T-helper 22 cell (primary cell): Measurements from ENCODE around the gene OR4D9.
"Not testable (repeated sequence)": the region's sequence is repeated elsewhere in the genome, so short reads cannot be mapped to it uniquely, and the experiment has no call there.

Experiments
- DNase-seq: peaks from one replicate; pipeline ENCODE4 v3.0.0-alpha.2; 2020; ENCODE audit warnings: low read depth

The OR4D9 gene

DNA sequence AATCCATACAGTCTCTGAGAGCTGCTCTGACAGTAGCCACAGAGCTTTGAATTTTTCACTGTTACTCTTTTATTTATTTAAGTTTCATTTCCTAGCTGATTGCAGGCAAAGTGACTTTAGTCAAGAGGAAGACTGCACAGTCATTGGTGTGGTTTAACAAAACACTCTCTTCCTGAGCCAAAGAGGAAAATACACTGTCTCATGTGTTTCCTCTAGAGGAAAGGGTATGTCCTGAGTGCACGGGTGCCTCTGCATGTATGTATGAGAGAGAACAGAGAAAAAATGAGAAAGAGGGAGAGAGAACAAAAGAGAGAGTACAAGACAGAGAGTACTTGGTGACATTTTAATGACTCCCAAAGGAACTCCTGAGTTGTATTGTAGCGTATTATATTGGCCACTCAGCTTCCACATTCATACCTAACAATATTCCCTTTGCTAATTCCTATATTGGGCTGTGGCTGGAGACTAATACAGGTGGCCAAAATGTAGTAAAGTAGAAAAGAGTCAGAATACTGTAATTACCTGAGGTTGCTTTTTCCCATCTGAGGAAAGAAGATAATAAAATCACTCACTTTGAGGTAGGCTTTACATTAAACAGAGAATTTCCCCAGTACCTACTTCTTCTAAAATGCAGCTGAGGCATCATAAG is at the start of gene OR4D9:
TSS of gene OR4D9 (plus strand) at position 599 of the 649 bp plus-strand sequence. CDS start 3,374 bp downstream, outside the sequence.
- no peak for DNase-seq

DNA sequence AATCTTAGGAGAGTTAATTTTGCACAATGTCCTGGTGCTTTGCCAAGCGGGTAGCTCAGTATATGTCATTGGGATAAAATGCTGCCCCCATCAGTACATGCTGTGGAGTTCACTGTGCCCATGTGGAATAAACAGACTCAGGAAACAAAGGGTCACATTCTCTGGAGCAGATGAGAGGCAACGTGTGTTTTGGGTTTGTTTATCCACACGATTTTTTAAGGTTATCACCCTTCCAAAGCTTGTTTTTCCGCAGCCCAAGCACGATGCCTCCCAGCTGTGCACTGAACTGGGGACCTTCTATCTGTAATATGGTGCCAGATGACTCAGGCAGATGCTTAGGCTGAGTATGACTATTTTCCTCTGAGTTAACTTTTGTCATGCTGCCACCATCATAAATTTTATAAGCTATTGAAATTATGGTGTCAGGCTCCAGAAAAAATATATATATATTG is 48.1 kb upstream of the OR4D9 start:
- DNase-seq = no peak

DNA sequence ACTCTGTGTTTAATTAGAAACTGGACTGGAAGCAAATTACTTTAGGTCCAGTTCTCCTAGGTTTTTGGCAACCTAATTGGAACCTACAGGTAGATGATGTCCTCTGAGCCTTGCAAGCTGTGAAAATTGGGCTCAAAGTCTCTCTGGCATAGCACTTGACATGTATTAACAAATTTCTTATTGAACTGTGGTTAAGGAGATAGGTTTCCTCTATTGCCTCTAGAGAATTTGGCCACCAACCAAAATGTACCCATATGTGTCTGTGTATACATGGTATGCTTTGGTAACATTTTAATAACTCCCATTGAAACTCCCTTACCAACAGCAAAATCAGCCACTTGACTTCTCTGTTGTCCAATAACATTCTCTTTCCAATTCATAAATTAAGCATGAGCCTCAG is 38.3 kb upstream of the OR4D9 start, which contains the start of gene OR4D10:
TSS of gene OR4D10 (plus strand) at position 301 of the 400 bp plus-strand sequence. CDS start 4,115 bp downstream, outside the sequence.
- DNase-seq = no peak

DNA sequence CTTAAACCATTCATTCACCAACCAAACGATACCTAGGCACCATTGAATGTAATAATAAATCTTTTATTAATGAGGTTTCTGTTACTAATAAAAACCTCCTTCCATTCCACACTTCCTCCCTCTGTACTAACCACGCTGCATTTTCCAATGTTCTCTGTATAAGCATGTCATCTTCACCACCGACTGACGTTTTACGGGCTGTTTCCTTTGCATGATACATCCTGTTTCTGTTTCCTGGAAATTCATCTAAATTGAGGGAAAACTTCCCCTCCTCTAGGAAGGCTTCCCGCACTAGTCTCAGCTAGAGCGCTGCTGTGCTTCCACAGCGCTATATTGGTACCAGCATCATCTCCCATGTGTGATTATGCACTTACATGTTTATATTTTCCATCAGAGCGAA is 36.2 kb upstream of the OR4D9 start:
- no peak for DNase-seq

DNA sequence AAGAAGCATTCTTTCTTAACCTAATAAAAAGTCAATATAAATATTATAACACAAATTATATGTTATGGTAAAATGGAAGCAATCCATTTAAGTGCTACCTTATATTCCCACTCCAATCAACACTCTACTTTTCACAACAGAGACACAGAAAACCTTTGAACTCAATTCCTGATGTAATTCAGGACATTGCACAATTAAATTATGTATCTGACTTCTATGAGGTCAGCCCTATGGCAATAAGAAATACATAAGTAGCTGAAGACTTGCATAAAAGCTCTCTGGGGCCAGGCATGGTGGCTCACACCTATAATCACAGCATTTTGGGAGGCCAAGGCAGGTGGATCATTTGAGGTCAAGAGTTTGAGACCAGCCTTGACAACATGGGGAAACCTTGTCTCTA is 31.4 kb upstream of the OR4D9 start:
- DNase-seq = no peak

DNA sequence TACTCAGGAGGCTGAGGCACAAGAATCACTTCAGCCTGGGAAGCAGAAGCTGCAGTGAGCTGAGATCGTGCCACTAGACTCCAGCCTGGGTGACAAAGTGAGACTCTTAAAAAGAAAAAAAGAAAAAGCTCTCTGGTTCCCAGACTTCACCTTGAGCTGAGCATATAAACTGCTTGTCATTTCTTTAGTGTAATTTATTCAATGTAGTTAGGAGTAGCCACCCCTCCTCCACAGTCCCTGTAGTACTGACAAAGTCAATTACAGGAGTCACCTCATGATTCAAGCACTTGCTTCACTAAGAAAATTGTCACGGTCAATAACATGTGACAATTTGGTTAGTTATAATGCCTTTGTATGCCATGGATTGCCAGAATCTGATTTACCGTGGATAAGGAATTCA is 31.0 kb upstream of the OR4D9 start:
- no peak for DNase-seq

DNA sequence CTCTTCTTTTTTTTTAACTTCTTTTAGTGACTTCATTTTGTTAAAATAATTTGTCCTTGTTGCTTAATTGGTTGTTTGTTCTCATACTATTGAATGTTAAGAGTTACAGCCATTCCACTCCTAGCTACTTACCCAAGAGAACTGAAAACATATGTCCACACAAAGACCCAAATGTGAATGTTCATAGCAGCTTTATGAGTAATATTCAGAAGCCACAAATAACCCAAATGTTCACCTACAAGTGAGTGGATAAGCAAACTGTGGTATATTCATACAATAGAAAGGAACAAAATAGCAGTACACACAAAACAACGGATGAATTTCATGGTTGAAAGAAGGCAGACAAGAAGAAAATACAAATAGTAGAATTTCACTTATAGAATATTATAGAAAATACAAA is 9.4 kb upstream of the OR4D9 start:
- no peak for DNase-seq

DNA sequence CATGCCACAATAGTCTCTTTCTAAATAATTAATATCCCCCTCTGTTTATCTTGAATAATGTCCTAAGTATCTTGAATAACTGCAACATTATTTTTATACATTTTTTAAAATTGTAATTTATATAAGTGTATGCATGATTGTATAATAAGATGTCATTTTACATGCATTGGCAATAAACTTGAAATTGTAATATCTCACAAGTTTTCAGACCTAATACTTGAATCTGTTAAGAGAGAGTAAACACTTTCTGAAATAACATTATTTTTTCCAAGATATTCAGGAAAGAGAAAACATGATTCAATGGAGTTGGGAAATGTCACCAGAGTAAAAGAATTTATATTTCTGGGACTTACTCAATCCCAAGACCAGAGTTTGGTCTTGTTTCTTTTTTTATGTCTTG is 8.1 kb upstream of the OR4D9 start, which contains the start of gene OR4D11:
TSS of gene OR4D11 (plus strand) at position 301 of the 400 bp plus-strand sequence. CDS start at position 301, 0 bp downstream.
- DNase-seq = no peak

DNA sequence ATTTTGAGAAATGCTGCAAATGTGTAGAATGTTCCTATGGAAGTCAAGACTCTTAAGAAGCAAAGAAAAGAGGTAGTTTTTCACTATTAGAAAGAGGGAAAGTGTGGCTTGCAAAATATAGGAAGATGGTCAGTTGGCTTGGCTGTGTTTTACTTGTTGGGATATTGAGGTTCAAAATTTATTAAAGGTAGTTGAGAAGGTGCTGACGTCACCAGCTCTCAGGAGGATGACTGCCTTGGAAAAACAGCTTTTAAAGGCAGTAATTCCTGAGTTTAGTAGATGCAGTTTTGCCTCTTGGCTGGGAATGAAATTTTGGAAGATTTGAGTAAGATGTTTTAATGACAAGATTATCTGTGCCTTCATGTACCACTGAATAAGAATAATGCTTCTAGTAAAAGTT is 336 bp downstream of the OR4D9 start:
- DNase-seq = no peak

DNA sequence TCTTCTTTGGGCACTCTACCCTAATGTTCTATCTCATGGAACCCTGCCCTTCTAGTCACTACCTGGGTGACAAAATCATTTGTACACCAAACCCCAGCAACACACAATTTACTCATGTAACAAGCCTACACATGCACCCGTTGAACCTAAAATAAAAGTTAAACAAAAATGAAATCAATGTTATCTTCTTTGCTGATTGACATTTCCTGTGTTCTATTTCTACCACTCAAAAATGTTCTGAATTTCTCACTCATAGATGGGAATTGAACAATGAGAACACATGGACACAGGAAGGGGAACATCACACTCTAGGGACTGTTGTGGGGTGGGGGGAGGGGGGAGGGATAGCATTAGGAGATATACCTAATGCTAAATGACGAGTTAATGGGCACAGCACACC is 8.8 kb downstream of the OR4D9 start:
- not testable (repeated sequence) for DNase-seq

DNA sequence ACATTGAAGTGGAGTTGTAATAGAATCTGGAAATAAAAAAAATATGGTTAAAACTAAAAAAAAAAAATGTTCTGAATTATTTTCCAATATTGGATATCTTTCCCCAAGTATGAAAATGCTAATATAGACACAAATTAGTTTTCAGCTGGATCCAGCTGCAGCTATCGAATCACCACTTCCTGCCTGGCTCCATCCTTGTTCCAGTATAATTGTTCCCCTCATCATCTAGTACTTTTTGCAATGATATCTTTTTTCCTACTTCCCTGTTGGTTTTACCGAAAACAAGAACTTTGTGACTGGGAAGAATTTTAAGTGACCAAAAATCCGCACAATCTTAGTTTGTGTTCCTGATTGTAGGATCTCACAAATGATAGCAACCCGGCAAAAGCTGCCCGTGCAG is 9.4 kb downstream of the OR4D9 start:
- DNase-seq = no peak

DNA sequence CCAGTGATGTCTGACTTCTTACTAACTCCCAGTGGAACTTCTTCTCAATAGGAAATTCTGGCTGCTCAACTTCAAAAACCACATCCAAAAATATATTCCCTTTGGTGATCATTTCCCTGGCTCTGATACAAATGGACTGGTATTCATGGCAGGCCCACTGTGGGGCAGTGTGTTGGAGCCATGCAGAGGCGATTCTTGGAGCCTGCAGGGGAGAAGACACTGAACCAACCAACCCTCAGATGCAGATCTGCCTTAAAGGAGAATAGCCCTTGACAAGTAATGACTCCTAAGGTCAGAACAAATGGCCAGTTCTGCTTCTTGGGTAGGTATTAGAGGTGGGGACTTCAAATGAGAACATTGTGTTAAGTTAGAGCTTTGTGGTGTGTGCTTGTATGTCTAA is 12.2 kb downstream of the OR4D9 start:
- no peak for DNase-seq

DNA sequence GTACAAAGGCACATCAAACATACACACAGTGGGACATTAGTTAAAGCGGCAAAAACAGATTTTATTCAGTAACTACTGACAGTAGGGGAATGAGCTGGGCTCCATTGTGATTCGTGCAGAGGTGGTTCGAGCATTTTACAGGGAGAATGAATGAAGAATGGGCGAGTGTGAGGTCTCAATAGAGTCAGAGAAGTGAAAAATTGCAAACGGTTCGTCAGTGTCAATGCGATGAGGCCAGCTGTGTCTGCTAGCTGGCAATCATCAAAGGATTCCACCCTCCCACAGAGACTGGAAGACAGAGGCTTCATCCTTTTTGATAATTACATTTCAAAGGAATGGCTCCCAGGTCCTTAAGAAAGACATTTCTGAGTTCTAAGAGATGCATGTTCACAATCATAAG is 17.4 kb downstream of the OR4D9 start:
- no peak for DNase-seq

DNA sequence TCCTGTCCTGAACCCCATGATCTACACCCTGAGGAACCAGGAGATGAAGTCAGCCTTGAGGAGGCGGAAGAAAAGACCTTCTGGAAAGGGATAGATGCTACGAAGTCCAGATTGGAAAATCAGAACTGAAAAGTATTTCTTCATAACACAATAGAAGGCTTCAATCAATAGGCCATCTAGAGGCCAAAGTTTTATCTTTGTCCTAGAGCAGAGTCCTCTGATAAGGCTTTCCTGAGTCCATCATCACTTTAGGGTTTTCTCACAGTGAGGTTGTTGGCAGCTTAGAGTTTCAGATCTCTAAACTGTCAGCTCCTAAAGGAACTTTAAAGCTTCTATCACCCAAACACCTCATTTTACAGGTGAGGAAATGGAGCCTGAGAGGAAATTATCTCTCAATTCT is 21.3 kb downstream of the OR4D9 start:
- no peak for DNase-seq

DNA sequence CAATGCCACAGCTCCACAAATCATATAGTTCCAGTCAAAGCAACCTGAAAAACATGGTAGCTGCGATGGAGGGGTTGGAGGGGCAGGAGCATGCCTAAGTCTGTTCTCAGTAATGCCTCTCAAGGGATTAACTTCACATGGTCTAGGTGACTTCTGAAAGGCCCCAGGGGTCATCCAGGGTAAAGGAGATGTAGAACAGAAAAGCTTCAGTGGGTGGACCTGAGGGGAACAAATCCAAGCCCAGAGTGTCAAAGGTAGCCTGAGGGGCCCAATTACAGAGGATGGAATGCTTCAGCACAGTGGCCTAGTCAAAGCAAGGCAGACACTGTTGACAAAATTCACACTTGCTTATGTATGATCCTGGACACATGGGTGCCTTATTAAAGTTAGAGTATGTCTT is 23.3 kb downstream of the OR4D9 start:
- DNase-seq = no peak

DNA sequence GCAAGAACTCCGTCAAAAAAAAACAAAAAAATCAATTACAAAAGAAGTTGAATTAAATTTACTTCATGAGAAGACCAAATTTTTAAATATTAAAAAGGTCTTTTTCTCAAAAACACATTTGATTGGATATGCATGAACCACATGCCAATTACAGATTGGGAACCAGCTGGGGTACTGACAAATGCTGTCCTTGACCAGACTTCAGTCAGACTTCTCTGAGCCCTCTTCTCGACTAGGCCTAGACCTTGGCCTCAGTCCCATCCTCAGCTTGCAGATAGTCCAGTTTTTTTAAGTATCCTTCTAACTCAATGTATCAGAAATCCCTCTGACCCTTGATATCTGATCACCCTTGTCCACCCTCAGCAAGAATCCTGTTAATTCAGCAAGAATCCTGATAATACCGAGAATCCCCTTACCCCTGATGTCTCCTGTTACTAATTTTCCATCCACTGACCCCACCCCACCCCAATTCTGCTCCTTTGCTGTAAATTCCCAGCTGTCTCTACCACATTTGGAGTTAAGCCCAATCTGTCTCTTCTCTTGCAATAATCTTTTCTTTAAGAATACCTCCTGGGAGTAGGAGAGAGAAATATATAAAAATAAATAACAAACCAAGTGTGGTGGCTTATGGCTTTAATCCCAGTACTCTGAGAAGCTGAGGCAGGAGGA is 30.9 kb downstream of the OR4D9 start:
- no peak for DNase-seq

DNA sequence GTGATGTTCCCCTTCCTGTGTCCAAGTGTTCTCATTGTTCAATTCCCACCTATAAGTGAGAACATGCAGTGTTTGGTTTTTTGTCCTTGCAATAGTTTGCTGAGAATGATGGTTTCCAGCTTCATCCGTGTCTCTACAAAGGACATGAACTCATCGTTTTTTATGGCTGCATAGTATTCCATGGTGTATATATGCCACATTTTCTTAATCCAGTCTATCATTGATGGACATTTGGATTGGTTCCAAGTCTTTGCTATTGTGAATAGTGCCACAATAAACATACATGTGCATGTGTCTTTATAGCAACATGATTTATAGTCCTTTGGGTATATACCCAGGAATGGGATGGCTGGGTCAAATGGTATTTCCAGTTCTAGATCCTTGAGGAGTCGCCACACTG is 32.4 kb downstream of the OR4D9 start:
- DNase-seq = not testable (repeated sequence)

DNA sequence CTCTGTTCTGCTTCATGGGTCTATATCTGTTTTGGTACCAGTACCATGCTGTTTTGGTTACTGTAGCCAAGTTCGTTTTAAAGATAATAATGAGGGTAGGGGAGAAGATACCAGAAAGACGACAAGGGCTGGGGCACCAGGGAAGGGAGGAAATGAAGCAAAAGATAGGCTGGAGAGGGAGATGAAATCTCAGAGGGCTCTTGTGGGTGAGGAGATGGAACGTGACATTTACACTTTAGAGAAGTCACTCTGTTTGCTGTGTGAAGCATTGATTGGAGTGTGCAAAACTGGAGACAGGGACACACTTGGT is 33.5 kb downstream of the OR4D9 start:
- no peak for DNase-seq

DNA sequence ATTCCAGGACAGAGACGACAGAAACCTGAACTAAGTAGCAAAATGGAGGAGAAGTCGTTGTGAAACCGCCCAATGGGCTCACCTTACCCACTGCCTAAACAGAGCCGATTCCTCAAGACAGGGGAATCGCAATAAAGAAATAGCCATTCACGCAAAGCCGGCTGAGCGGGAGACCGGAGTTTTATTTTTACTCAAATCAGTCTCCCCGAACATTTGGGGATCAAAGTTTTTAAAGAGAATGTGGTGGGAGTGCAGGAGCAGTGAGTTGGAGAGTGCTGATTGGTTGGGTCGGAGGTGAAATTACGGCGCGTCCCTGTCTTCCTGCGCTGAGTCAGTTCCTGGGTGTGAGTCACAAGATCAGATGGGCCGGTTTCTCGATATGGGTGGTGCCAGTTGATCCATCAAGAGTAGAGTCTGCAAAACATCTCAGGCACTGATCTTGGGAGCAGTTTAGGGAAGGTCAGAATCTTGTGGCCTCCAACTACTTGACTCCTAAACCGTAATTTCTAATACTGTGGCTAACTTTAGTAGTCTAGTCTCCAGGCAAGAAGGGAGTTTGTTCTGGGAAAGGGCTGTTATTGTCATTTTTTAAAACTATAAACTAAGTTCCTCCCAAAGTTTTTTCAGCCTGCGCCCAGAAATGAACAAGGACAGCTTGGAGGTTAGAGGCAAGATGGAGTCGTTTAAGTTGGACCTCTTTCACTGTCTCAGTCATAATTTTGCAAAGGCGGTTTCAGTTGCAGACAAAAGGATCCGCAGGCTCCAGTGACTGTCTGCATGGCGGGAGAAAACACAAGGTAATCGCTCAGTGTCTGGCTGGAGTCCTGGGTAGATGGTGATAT is 34.1 kb downstream of the OR4D9 start:
- DNase-seq = no peak

DNA sequence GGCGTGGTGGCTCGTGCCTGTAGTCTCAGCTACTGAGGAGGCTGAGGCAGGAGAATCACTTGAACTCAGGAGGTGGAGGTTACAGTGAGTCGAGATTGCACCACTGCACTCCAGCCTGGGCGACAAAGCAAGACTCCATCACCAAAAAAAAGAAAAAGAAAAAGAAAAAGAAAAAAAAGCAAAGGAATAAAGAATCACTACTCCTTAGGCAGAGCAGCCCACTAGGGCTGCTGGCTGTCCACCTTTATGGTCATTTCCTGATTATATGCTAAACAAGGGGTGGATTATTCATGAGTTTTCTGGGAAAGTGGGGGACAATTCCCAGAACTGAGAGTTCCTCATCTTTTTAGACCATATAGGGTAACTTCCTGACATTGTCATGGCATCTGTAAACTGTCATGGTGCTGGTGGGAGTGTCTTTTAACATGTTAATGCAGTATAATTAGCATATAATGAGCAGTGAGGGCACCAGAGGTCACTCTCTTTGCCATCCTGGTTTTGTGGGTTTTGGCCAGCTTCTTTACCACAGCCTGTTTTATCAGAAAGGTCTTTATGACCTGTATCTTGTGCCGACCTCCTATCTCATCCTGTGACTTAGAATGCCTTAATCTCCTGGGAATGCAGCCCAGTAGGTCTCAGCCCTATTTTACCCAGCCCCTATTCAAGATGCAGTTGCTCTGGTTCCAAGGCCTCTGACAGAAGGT is 36.4 kb downstream of the OR4D9 start:
- not testable (repeated sequence) for DNase-seq

DNA sequence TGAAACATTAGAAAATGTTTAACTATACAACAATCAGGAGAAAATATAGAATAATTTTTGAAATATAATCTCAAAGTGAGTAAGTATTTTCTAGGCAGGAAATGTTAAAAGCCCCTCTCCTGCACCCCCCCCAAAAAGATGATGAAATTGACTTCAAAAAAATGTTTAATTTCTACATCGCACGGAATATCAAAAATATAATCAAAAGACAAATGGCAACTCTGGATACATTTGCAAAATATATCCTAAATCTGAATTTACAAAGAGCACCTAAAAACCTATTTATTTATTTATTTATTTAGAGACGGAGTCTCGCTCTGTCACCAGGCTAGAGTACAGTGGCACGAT is 36.9 kb downstream of the OR4D9 start:
- DNase-seq = no peak

DNA sequence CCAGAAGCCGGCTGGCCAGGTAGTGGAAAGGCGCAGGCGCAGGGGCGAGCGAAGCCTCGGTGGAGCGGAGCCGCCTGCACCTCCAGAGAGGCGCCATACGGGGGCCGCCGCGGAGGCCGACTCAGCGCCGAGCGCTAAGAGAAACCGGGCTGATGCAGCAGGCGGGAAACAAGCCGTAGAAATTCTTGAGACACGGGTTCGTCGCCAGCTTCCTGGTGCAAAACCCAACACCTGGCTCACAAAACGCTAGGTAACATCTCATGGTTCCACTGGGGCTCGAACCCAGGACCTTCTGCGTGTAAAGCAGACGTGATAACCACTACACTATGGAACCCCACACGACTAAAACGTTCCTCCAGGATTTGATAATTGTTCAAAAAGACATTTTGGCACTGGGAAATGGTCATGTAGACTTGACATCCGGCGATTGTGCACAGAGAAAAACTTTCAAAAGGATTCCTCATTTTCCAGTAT is 39.1 kb downstream of the OR4D9 start:
- DNase-seq = peak; percentile 65
